Muscle layer of colon (tissue), 2 donors: ENCODE measurements around the gene FCRL2.
"Not testable (repeated sequence)": the region's sequence is repeated elsewhere in the genome, so short reads cannot be mapped to it uniquely, and the experiment has no call there.

Experiments used
- H3K27ac ChIP-seq: one replicate; pipeline ENCODE4 v1.7.0; 2013; ENCODE audit warnings: low read depth, mild to moderate bottlenecking, low read length, moderate library complexity
- H3K27me3 ChIP-seq, 2 donors: one replicate each; pipeline ENCODE4 v1.7.0; 2013; ENCODE audit warnings: low read length in 2 of 2, mild to moderate bottlenecking in 2 of 2; ENCODE audit not compliant: insufficient read depth in 2 of 2, control insufficient read depth in 1 of 2
- H3K36me3 ChIP-seq: one replicate; pipeline ENCODE4 v1.7.0; 2013; ENCODE audit warnings: mild to moderate bottlenecking, low read length; ENCODE audit not compliant: insufficient read depth
- H3K4me1 ChIP-seq: one replicate; pipeline ENCODE4 v1.7.0; 2013; ENCODE audit warnings: mild to moderate bottlenecking, low read length; ENCODE audit not compliant: insufficient read depth
- H3K4me3 ChIP-seq, 2 donors: one replicate each; pipeline ENCODE4 v1.7.0; 2013; ENCODE audit warnings: low read length in 2 of 2, low read depth in 1 of 2, mild to moderate bottlenecking in 1 of 2, moderate library complexity in 1 of 2
- H3K9ac ChIP-seq: one replicate; pipeline ENCODE4 v1.7.0; 2013; ENCODE audit warnings: low read length
- H3K9me3 ChIP-seq: one replicate; pipeline ENCODE4 v1.7.0; 2013; ENCODE audit warnings: mild to moderate bottlenecking, low read length
- donor health status: abdominal sarcoma.
- donor health status: Adenocarcinoma of cecum.

The FCRL2 gene

GRCh38 chr1:157748262-157748817 lies 28.6 kb downstream of the FCRL2 start:
- H3K9me3 ChIP-seq, result no peaks in the 10 kb centered on the region

GRCh38 chr1:157739229-157739901 lies 37.6 kb downstream of the FCRL2 start:
- Histone ChIP-seq H3K27ac (no peak overlapping the region), H3K36me3 (no peaks in the 10 kb centered on the region), H3K4me1 (no peaks in the 10 kb centered on the region), H3K27me3 (no peaks in the 10 kb centered on the region), H3K9ac (no peak overlapping the region), H3K9me3 (no peaks in the 10 kb centered on the region), H3K4me3 (no peak overlapping the region)

More at GRCh38 chr1:157748262-157748817, 28.6 kb downstream of the FCRL2 start:
- Histone ChIP-seq H3K4me3 (no peak overlapping the region), H3K27ac (no peak overlapping the region), H3K27me3 (no peaks in the 10 kb centered on the region), H3K9ac (no peak overlapping the region), H3K4me1 (no peaks in the 10 kb centered on the region), H3K36me3 (no peaks in the 10 kb centered on the region)

GRCh38 chr1:157735991-157736390 lies 40.9 kb downstream of the FCRL2 start:
- not testable (repeated sequence) for H3K27ac ChIP-seq, H3K36me3 ChIP-seq, H3K4me3 ChIP-seq, H3K9me3 ChIP-seq, H3K9ac ChIP-seq, H3K27me3 ChIP-seq, H3K4me1 ChIP-seq

GRCh38 chr1:157734321-157734720 lies 42.6 kb downstream of the FCRL2 start:
- H3K9ac ChIP-seq, result no peak overlapping the region
- no peak overlapping the region for H3K4me3 ChIP-seq
- no peak overlapping the region for H3K27ac ChIP-seq
- H3K4me1 ChIP-seq, result no peaks in the 10 kb centered on the region
- H3K9me3 ChIP-seq, result no peaks in the 10 kb centered on the region
- H3K36me3 ChIP-seq, result no peaks in the 10 kb centered on the region
- no peaks in the 10 kb centered on the region for H3K27me3 ChIP-seq

GRCh38 chr1:157732755-157733154 lies 44.2 kb downstream of the FCRL2 start:
- H3K4me3 ChIP-seq, result no peak overlapping the region
- H3K27ac ChIP-seq, result no peak overlapping the region
- H3K4me1 ChIP-seq, result no peaks in the 10 kb centered on the region
- H3K27me3 ChIP-seq, result no peaks in the 10 kb centered on the region
- no peaks in the 10 kb centered on the region for H3K36me3 ChIP-seq
- no peaks in the 10 kb centered on the region for H3K9me3 ChIP-seq
- H3K9ac ChIP-seq, result no peak overlapping the region

- H3K36me3 ChIP-seq, result no peaks in the 10 kb centered on the region
- H3K27me3 ChIP-seq, result no peaks in the 10 kb centered on the region
- H3K9me3 ChIP-seq, result no peaks in the 10 kb centered on the region
- no peak overlapping the region for H3K27ac ChIP-seq
- no peak overlapping the region for H3K4me3 ChIP-seq
- no peaks in the 10 kb centered on the region for H3K4me1 ChIP-seq
- H3K9ac ChIP-seq, result no peak overlapping the region
Observed at GRCh38 chr1:157725221-157725577, 51.7 kb downstream of the FCRL2 start.

- H3K9me3 ChIP-seq, result no peaks in the 10 kb centered on the region
- H3K27me3 ChIP-seq, result no peaks in the 10 kb centered on the region
- no peak overlapping the region for H3K9ac ChIP-seq
- H3K36me3 ChIP-seq, result no peaks in the 10 kb centered on the region
- H3K4me1 ChIP-seq, result no peaks in the 10 kb centered on the region
- no peak overlapping the region for H3K27ac ChIP-seq
- no peak overlapping the region for H3K4me3 ChIP-seq
Observed at GRCh38 chr1:157724537-157725220, 52.3 kb downstream of the FCRL2 start.

- Histone ChIP-seq H3K36me3 (no peaks in the 10 kb centered on the region), H3K9me3 (no peaks in the 10 kb centered on the region), H3K27me3 (no peaks in the 10 kb centered on the region), H3K27ac (no peak overlapping the region), H3K9ac (no peak overlapping the region), H3K4me3 (no peak overlapping the region), H3K4me1 (no peaks in the 10 kb centered on the region)
Observed at GRCh38 chr1:157723157-157723556, 53.8 kb downstream of the FCRL2 start.

- H3K4me1 ChIP-seq, result no peaks in the 10 kb centered on the region
- no peaks in the 10 kb centered on the region for H3K36me3 ChIP-seq
- no peaks in the 10 kb centered on the region for H3K9me3 ChIP-seq
- H3K4me3 ChIP-seq, result no peak overlapping the region
- H3K27ac ChIP-seq, result no peak overlapping the region
- no peak overlapping the region for H3K9ac ChIP-seq
- H3K27me3 ChIP-seq, result no peaks in the 10 kb centered on the region
Observed at GRCh38 chr1:157721985-157722384, 54.9 kb downstream of the FCRL2 start.

- Histone ChIP-seq H3K9ac (no peak overlapping the region), H3K27ac (no peak overlapping the region), H3K4me1 (no peaks in the 10 kb centered on the region), H3K36me3 (no peaks in the 10 kb centered on the region), H3K4me3 (no peak overlapping the region), H3K9me3 (no peaks in the 10 kb centered on the region), H3K27me3 (no peaks in the 10 kb centered on the region)
Observed at GRCh38 chr1:157715736-157716135, 61.2 kb downstream of the FCRL2 start.

- Histone ChIP-seq H3K9me3 (no peaks in the 10 kb centered on the region), H3K36me3 (no peaks in the 10 kb centered on the region), H3K4me1 (no peaks in the 10 kb centered on the region), H3K4me3 (no peak overlapping the region), H3K9ac (no peak overlapping the region), H3K27ac (no peak overlapping the region), H3K27me3 (no peaks in the 10 kb centered on the region)
Observed at GRCh38 chr1:157711802-157712201, 65.1 kb downstream of the FCRL2 start.

- no peak overlapping the region for H3K27ac ChIP-seq
- no peak overlapping the region for H3K4me3 ChIP-seq
- H3K27me3 ChIP-seq, result no peaks in the 10 kb centered on the region
- no peaks in the 10 kb centered on the region for H3K36me3 ChIP-seq
- no peaks in the 10 kb centered on the region for H3K9me3 ChIP-seq
- no peak overlapping the region for H3K9ac ChIP-seq
- H3K4me1 ChIP-seq, result no peaks in the 10 kb centered on the region
Observed at GRCh38 chr1:157704878-157705277, 72.1 kb downstream of the FCRL2 start.
